GM21367 (cell line): ENCODE data around the gene TATDN2.
"Not testable (repeated sequence)": the region's sequence is repeated elsewhere in the genome, so short reads cannot be mapped to it uniquely, and the experiment has no call there.

Experiments
- ATAC-seq: cut with Tn5 transposase; IDR thresholded peaks from one replicate; pipeline ENCODE4 v1.9.1; 2021; ENCODE audit not compliant: unreplicated experiment

TATDN2 gene

DNA sequence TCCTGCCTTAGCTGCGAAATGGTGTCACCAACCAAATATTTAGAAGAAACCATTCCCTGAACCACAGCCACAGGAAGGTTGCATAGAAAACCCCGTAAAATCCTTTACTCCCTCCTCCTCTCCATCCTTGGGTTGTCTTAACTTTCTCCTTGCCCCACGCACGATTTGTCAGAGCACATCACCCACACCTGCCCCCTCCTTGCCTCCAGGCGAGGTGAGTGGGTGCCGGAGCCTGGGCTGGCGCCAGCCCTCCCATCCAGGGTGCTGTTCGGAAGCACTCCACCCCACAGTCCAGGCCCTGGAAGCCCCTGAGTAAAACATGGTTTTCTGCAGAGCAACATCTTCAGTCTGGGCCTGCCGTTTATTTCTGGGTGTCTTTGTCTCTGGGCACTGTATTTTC, 40.8 kb downstream of the TATDN2 start:
- ATAC-seq, result no peak

DNA sequence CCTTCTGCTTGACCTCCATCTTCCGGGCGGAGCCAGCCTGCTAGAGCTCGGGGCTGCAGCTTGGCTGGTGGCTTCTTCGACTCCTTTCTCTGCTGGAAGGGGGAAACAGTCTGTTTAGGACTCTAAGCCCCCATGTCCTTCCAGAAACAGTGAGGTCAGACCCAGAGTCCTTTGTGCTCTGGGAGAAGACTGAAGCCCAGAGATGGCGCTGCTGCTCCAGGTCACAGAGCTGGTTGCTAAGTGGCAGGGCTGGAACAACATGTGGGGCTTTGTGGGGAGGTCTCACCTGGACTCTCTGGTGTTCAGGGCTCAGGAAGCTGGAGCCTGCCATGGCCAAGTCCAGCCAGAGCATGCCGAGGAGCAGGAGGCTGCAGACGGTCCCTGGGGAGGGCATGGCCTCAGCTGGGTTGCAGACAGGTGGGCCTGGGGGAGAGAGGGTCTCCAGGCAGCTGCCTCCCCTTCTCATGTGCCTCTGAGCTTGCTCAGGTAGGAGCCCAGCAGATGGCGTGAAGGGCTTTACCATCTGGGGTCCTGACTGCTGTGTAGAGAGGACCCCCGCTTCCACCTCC, 41.6 kb downstream of the TATDN2 start:
- ATAC-seq, result no peak

DNA sequence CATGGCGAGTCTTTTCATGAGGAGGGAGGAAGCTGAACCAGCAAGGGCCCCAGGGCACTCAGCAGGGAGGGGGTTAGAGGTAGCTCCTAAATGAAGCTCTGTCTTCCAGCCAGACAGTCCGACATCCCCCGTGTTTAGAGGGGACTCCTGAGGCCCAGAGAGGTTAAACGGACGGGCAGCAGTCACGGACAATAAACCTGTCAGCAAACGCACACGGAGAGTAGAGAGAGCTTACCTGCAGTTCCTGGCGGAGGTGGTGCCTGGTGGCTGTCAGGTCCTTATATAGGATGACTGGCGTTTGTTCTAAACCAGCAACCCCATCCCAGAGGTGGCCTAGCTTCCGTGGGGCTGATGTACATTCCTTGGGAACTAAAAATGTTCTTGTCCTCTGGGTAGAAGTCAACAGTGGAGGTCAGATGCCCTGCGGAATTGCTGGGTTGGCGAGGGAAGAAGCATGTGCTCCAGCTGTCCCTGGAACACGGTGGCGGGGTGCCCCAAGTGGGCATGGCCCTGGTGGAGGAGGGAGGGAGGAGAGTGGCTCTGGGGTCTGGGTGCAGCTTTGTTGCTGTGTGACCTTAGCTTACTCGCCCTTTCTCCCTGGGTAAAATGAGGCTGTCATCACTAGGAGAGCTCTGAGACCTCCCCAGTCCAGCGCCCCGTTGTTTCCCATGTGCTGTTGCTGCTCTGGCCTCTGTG, 42.4 kb downstream of the TATDN2 start:
- no peak for ATAC-seq

DNA sequence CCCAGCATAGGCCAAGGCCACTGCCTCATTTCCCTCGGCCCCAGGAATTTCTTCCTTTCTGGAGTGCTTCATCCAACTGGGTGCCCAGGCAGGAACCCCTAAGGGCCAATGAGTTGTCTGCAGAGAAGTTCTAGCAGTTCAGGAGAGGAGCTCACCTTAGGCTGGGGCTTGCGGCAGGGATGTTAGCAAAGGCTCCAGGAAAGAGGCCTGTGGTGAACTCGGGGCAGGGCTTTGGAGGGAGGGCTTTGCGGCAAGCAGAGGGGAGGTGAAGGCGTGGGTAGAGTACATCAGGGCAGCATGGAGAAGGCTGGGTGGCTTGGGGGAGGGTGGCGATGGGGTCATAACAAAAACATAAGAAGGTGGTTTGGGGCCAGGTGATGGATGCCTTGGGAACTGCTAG, 43.4 kb downstream of the TATDN2 start:
- ATAC-seq, result no peak

DNA sequence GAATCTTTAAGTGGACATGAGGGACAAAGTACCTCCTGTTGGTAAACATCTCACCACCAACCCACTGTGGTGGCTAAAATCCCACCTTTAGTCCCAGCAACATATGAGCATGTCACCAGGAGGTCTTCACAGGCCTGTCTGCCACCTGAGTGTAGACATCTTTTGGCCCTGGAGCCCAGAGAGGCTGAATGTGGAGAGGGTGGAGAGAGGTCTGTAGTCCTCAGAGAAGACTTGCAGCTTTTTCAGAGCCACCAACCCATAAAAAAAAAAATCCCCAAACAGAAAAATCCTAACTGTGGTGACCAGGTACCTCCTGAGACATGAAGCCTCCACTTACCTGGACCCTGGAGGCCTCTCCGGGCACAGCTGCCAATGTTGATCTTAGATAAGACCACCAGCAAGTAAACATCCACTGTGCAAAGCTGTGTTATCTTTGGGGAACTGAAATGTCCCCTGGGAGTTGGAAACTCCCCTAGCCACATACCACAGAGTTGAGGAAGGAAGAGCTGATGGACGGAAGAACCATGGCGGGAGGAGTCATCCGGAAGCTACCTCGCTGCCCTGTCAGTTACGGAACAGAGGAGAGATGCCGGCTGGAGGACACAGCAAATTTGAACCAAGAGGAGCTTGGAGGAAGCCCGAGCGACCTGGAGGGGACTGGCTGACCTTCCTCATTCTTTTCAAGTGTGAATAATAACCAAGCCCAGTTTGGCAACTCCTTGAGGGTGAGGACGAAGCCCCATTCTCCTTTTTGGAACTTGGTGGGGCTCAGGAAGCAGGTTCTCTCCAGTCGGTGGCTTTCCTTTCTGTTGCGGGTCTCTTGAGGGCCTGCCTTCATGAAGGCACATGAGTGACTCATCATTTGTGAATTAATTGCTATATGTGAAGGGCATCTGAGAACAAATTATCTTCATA, 44.5 kb downstream of the TATDN2 start, which contains the start of gene GHRL:
Gene GHRL, minus strand, starts transcription at position 443 of the 915 bp plus-strand sequence. CDS start 2,767 bp downstream, outside the sequence.
- ATAC-seq, result peak; percentile 80

DNA sequence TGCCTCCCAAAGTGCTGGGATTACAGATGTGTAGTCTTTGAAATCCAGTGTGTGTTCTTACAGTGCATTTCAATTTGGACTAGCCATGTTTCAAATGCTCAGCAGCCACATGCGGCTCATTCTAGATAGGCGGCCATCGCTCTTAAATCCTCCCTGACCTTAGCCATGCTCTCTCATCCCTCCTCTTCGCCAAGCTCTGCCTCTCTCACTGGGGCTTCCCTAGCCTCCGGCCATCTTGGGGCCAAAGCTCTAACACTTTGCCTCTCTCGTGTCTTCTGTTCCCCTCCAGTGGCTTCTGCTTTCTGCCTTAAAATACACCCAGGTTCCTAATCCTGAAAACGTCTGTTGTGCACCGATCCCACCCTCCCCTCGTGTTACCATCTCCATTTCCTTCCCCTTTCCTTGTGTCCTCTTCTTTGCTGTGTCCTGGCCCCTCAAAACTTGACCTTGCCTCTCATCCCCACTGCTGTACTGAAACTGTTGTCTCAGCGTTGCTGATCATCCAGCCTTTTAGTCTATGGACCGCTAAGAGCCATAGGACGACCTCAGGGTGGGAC, 45.8 kb downstream of the TATDN2 start:
- ATAC-seq, result no peak

DNA sequence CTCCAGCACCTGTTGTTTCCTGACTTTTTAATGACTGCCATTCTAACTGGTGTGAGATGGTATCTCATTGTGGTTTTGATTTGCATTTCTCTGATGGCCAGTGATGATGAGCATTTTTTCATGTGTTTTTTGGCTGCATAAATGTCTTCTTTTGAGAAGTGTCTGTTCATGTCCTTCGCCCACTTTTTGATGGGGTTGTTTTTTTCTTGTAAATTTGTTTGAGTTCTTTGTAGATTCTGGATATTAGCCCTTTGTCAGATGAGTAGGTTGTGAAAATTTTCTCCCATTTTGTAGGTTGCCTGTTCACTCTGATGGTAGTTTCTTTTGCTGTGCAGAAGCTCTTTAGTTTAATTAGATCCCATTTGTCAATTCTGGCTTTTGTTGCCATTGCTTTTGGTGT, 49.8 kb downstream of the TATDN2 start:
- ATAC-seq, result not testable (repeated sequence)

DNA sequence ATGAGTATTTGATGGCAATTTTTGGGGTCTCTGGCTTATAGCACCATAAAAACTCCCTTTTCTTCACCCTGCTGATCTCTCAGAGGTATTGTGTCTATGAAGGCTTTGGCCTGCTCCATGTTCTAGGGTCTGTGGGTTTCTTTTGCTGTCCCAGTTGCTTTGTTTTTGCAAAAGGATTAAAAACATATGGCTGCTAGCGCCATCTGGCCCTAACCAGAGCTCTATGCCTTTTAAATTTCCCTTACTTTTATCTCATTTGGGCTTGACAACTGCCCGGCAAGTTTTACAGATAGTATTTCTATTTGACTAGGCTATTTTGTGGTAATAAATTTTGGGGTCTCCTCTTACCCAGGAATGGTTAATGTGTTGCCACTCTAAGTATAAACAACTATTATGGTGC, 50.9 kb downstream of the TATDN2 start:
- no peak for ATAC-seq

DNA sequence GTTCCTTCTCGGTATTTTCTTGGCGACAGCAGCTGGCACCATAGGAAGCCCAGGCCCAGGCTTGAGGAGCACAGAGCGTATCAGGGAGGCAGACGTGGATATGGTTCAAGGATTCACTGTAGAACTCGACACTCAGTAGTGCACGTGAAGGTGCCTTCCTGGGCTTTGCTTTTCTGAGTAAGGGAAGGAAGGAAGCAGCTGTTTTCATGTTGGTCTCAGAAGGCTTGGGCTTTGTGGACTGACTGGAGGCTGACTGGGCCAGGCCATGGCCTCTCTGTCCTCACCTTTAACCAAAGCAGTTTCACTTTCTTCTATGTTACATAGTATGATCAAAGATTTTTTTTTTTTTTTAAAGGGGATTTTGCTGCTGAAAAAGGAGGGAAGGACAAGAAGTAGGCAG, 51.4 kb downstream of the TATDN2 start:
- ATAC-seq, result peak; percentile 51

DNA sequence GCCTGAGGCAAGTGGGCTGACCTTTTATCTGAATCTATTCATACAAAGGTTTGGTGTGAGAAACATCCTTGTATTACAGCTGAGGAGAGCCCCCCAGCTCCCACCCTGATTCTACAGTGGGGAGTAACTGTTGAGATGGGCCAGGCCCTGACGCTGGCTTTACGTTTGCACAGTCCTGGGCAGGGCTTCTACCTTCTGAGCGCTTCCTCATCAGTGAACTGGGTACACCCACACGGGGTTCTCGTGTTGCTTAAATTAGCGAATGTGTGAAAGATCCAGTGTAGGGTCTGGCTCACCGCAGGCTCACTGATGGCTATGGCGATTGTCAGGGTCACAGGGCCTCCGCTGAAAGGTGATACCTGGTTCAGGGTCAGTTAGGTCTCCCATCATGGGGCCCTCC, 51.8 kb downstream of the TATDN2 start:
- ATAC-seq, result no peak

DNA sequence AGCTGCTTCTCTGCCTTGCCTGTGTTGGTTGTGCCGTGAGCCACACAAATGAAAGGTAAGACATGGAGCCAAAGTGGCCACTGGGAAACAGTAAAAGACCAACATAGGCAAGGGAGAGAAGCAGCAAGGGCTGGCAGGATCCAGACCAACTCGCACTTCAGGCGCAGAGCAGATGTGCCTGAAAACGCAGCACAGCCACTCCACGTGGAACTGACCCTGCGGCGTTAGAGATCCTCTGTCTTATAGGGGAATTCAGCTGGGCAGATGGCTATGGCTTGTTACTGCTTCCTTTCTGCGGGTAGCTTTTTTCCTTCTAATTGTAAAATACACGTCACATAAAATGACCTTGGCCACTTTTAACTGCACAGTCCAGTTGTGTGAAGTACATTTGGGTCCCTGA, 54.8 kb downstream of the TATDN2 start:
- ATAC-seq, result no peak

DNA sequence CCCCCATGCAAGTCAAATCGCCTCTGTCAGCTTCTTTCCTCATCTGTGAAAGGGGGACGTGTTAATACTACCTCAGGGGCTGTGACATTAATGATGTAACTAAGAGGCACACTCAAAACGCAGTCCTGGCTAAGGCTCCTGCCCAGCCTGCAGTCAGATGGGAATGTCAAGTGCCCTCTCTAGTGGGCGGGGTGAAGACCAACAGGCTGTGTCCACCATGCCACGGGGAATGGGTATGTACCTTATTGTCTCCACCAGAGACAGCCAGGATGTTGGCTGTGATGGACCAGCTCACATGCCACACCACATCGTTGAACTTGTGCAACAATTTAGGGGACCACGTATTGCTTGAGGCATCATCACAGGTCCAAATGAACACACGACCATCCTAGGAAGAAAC, 55.5 kb downstream of the TATDN2 start:
- ATAC-seq, result no peak

DNA sequence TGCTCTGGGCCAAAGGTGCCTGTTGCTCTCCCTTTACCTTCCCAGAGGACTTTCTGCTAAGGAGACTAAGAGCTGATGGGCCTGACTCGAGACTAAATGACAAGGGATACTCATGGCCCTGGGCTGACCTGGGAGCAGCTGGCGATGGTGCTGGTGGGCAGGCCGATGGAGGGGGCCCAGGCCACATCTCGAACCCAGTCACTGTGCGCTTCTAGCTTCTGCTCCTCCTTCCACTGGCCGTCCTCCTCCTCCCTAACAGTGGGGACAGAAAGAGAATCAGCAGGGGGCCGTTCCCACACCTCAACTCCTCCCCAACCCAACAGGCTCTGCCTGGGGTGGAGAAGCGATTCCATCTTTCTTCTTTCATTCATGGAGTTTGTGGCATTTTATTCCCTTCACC, 56.6 kb downstream of the TATDN2 start:
- ATAC-seq, result no peak

DNA sequence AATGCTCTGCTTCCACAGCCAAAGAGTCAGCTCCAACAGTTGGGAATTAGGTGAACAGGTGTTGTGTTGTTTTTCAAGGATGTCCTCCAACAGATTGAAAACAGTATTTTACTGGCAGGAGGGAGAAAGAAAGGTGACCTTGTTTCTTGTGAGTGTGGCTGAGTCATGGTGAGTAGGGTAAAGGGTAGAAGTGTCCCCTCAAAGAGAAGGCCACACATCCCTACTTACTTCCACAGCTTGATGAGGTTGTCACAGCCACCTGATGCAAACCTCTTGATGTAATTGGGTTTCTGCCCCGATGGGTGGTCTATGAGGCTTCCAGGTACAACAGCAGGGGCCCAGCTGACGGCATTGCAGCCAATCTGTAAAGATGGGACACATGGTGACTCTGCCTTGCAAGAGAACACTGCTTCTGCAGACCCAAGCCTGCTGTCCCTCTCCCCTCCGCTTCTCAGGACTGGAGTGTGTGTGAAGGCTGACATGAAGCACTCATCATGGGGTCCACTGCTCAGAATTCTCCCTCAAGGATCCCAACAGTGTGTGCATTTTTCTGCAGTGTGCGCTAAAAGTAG, 57.2 kb downstream of the TATDN2 start:
- ATAC-seq, result no peak

DNA sequence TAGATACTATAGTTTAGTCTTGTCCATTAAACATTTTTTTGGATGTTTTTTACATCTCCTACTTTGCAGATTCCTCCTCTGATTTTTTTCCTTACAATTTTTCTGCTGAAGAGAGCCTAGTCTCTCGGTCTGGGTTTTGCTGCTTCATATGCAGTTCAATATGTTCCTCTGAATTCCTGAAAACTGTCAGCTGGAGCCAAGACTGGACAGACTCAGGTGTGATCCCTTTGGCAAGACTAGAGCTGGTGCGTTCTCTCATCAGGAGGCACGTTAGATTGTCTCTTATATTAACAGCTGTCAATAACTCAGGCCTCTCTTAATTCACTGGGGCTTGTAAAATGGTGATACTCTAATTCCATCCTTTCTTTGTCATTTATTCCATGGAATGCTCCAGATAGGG, 57.9 kb downstream of the TATDN2 start:
- no peak for ATAC-seq

DNA sequence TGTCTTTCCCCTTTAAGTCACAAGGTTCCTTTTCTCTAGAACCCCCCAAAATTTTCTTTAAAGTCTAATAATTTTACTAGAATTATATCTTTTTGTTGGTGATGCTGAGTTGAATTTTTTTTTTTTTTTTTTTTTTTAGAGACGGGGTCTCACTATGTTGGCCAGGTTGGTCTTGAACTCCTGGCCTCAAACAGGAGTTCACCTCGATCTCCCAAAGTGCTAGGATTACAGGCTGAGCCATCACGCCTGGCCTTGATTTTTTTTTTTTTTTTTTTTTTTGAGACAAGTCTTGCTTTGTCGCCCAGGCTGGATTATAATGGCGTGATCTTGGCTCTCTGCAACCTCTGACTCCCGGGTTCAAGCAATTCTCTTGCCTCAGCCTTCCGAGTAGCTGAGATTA, 60.4 kb downstream of the TATDN2 start:
- ATAC-seq, result no peak

DNA sequence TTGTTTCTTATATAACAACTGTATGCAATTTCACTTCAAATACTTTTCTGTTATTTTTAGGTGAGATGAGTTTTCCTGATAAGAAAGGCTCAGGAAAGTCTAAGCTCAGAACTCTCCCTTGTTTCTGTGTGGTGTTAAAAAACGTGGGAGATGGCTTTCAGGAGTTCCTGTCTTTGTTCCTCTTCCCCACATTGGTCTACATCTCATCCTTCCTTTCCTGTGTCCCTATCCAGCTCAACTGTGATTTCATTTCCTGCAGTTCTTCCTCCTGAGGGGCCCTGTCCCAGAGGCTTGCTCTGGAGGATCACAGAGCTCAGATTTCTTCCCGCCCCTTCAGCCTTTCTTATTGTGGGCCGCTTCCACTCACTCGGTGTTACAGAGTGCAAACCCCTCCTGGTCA, 61.5 kb downstream of the TATDN2 start:
- no peak for ATAC-seq

DNA sequence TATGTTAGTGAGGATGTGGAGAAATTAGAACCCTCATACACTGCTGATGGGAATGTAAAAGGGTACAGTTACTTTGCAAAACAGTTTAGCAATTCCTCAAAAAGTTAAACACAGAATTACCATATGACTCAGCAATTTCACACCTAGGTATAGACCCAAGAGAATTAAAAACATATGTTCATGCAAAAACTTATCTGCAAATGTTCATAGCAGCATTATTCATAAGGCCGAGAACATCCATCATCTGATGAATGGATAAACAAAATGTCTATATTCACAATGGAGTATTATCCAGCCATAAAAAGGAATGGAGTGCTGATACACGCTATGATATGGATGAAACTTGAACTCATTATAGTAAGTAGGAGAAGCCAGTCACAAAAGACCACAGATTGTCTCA, 62.3 kb downstream of the TATDN2 start:
- no peak for ATAC-seq

DNA sequence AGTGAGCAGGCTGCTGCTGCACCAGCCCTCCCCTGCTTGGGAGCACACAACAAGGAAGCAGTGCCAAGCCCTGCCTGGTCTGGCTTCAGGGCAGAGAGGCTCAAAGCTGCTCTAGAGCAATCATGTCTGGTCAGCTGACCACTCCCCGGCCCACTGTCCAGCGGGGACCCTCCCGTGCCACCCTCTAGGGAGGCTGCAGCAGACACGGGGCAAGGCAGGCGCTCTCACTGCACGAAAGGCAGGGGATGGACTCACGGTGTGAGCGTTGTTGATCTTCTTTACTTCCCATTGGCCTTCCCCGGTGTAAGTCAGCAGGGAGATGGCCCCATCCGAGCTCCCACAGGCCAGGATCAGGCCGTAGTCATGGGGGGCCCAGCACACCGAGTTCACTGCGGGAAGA, 63.5 kb downstream of the TATDN2 start:
- no peak for ATAC-seq

DNA sequence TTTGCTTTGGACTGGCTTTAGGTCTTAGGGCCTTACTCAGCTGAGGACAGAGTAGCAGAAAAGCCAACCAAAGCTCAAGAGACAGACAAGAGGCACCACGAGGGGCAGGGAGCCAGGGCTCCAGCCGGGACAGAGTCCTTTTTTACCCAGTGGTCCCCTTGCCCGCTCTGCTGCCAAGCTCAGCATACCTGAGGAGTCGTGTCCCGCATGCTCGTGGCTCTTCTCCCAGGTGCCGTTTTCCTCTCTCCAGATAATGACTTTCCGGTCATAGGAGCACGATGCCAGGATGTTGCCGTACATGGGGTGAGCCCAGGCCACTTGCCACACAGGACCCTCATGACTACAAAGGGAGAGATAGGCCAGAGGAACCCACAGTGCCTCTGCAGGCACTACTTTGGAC, 64.1 kb downstream of the TATDN2 start:
- no peak for ATAC-seq

DNA sequence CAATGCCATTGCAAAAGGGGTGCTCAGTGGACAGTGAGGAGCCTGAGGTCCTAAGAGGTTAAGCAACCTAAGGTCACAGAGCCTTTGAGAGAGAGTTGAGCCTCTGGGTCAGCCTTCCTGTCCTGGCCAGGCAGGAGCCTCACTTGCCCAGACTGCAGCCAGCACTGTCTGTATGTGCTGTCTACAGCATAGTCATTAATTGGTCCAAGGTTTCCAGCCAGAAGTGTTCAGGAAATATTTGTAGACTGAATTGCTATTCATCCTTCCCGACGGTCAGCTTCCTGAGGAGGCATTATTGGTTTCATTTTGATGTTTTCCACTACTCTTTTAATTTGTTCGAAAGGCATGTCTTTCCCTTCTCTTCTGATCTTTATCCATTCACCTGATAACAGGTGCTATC, 64.6 kb downstream of the TATDN2 start:
- no peak for ATAC-seq
